Body of pancreas (tissue), 4 donors: ENCODE measurements around the gene STRIP1.
"Not testable (repeated sequence)": the region's sequence is repeated elsewhere in the genome, so short reads cannot be mapped to it uniquely, and the experiment has no call there.

Experiments used
- POLR2A ChIP-seq, 3 donors: fragments of 450-650 bp; IDR thresholded peaks; one replicate each; pipeline ENCODE4 v1.6.1; 2016; ENCODE audit warnings: antibody characterized with exemption in 3 of 3, mild to moderate bottlenecking in 2 of 3
- TF ChIP-seq, protein P1 (sequence below), 7 experiments: fragments of 450-650 bp in 4 of 7; fragments of 200-600 bp in 3 of 7; sonication (generic) in 3 of 7; IDR thresholded peaks; one replicate each; pipeline ENCODE4 v1.5.1; 2016 to 2019; ENCODE audit warnings: antibody characterized with exemption in 7 of 7

DNA sequence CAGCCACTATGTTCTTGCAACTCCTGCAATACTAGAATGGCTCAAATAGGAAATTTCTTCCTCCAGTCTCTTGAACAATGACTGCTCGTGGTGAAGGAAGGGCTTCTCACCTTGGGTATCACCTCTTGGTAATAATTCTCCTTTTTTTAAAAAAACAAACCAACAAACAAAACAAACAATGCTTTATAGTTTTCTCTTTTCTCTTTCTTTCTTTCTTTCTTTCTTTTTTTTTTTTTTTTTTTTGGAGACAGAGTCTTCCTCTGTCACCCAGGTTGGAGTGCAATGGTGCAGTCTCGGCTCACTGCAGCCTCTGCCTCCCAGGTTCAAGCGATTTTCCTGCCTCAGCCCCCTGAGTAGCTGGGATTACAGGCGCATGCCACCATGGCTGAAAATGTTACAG is 3.7 kb upstream of the STRIP1 start:
- TF ChIP-seq, protein P1, sequence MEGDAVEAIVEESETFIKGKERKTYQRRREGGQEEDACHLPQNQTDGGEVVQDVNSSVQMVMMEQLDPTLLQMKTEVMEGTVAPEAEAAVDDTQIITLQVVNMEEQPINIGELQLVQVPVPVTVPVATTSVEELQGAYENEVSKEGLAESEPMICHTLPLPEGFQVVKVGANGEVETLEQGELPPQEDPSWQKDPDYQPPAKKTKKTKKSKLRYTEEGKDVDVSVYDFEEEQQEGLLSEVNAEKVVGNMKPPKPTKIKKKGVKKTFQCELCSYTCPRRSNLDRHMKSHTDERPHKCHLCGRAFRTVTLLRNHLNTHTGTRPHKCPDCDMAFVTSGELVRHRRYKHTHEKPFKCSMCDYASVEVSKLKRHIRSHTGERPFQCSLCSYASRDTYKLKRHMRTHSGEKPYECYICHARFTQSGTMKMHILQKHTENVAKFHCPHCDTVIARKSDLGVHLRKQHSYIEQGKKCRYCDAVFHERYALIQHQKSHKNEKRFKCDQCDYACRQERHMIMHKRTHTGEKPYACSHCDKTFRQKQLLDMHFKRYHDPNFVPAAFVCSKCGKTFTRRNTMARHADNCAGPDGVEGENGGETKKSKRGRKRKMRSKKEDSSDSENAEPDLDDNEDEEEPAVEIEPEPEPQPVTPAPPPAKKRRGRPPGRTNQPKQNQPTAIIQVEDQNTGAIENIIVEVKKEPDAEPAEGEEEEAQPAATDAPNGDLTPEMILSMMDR (IDR thresholded peaks at IDR 0.05), result not testable (repeated sequence)
- TF ChIP-seq POLR2A (IDR thresholded peaks at IDR 0.05), result not testable (repeated sequence)
